PC-9 (cell line): Measurements from ENCODE around the gene NEDD8. TPM values are rescaled to one million over a fixed set of nuclear protein-coding genes. Genes with fewer than 3 reads are reported as not detected.
A peak's percentile ranks its signal among the peaks of the same experiment; 100 is the strongest.

Experiments used
- BruUV-seq: library from RNA; stranded (reverse); fragments of 400-500 nt; replicated peaks from 2 replicates; lab custom pipeline; 2021; lab: Mats Ljungman, UMichigan
- CTCF ChIA-PET: fragments of 300-600 bp; sonication (Branson Sonifier 250); formaldehyde crosslinking; loops from one replicate; lab custom pipeline; 2022; ENCODE audit warnings: antibody characterized with exemption; lab: Charles Lee
- POLR2A ChIA-PET: fragments of 300-600 bp; sonication (Branson Sonifier 250); formaldehyde crosslinking; loops from one replicate; lab custom pipeline; 2022; ENCODE audit warnings: antibody characterized with exemption; ENCODE audit not compliant: unreplicated experiment; lab: Charles Lee
- DNase-seq, 2 experiments: peaks; one replicate each; pipeline versions ENCODE4 v3.0.0 to v3.0.0-alpha.2; 2015 to 2022; ENCODE audit warnings: mixed read lengths in 1 of 2
- H2AFZ ChIP-seq: fragments of 200-600 bp; sonication (generic); 2 replicates; pipeline ENCODE4 v1.8.1; 2017; ENCODE audit warnings: antibody characterized with exemption
- H3F3A ChIP-seq: fragments of 200-600 bp; sonication (generic); 2 replicates; pipeline ENCODE4 v1.8.1; 2017; ENCODE audit warnings: antibody characterized with exemption, mild to moderate bottlenecking, low read depth; ENCODE audit not compliant: insufficient read depth
- H3K27ac ChIP-seq: fragments of 200-600 bp; sonication (generic); 2 replicates; pipeline ENCODE4 v1.6.1; 2016; ENCODE audit warnings: mixed run types
- H3K27me3 ChIP-seq: fragments of 200-600 bp; sonication (generic); 2 replicates; pipeline ENCODE4 v1.6.1; 2016; ENCODE audit warnings: low read depth, mixed run types; ENCODE audit not compliant: insufficient read depth
- H3K36me3 ChIP-seq: fragments of 200-600 bp; sonication (generic); 2 replicates; pipeline ENCODE4 v1.6.1; 2016; ENCODE audit warnings: low read depth, mixed run types
- H3K4me1 ChIP-seq: fragments of 200-600 bp; sonication (generic); replicated peaks from 2 replicates; pipeline ENCODE4 v1.6.1; 2016; ENCODE audit warnings: mixed run types; ENCODE audit not compliant: insufficient read depth
- H3K4me2 ChIP-seq: fragments of 200-600 bp; sonication (generic); 2 replicates; pipeline ENCODE4 v1.6.1; 2017; ENCODE audit warnings: mixed run types
- H3K4me3 ChIP-seq: fragments of 200-600 bp; sonication (generic); 2 replicates; pipeline ENCODE4 v1.6.1; 2016; ENCODE audit warnings: mixed run types
- H3K79me2 ChIP-seq: fragments of 200-600 bp; sonication (generic); 2 replicates; pipeline ENCODE4 v1.6.1; 2017; ENCODE audit warnings: low read depth, mixed run types
- H3K9me2 ChIP-seq: fragments of 200-600 bp; sonication (generic); 2 replicates; pipeline ENCODE4 v1.8.1; 2017; ENCODE audit warnings: mild to moderate bottlenecking; ENCODE audit not compliant: insufficient read depth
- H3K9me3 ChIP-seq: fragments of 200-600 bp; sonication (generic); 2 replicates; pipeline ENCODE4 v1.8.1; 2016; ENCODE audit warnings: low read depth; ENCODE audit not compliant: insufficient read depth
- H4K20me1 ChIP-seq: fragments of 200-600 bp; sonication (generic); 2 replicates; pipeline ENCODE4 v1.8.1; 2017; ENCODE audit not compliant: insufficient read depth
- CTCF ChIP-seq: fragments of 200-600 bp; sonication (generic); conservative IDR thresholded peaks from 2 replicates; pipeline ENCODE4 v1.6.1; 2017; ENCODE audit warnings: mixed run types, antibody characterized with exemption, mild to moderate bottlenecking, moderate library complexity
- EZH2 ChIP-seq: fragments of 200-600 bp; sonication (generic); IDR thresholded peaks from 2 replicates; pipeline ENCODE4 v1.8.0; 2017; ENCODE audit warnings: antibody characterized with exemption, low read depth
- intact Hi-C: fragments of 100-400 bp; cut with micrococcal nuclease; formaldehyde crosslinking; loops from one replicate; pipeline ENCODE4 v1.10.0; 2022; ENCODE audit not compliant: unreplicated experiment
- total RNA-seq: library from RNA; stranded (reverse); gene quantifications from 2 replicates; pipeline ENCODE4 v1.2.3, GENCODE V29; 2021

The NEDD8 gene
- total RNA-seq, 1 experiment from 2014 or later, result 179 TPM

GRCh38 chr14:24234095-24235005, 2.2 kb upstream of the NEDD8 start:
- H3K27me3 ChIP-seq, result no peaks in the 10 kb centered on the region
- no peak overlapping the region for H2AFZ ChIP-seq
- H3K4me3 ChIP-seq, result no peak overlapping the region
- H3F3A ChIP-seq, result peaks cover 8% of the 10 kb centered on the region; the same call in 1 of the 2 replicates
- no peaks in the 10 kb centered on the region for H3K36me3 ChIP-seq
- H4K20me1 ChIP-seq, result no peaks in the 10 kb centered on the region
- peaks cover 12% of the 10 kb centered on the region for H3K4me1 ChIP-seq
- H3K27ac ChIP-seq, result no peak overlapping the region
- H3K4me2 ChIP-seq, result peak overlapping the region; percentile 96
- ChIA-PET POLR2A (interaction anchor here (0.7 kb wide), 1 partner anchor 36 kb away, joined by 4 read pairs; no protein-coding TSS in a partner anchor), CTCF (no interaction called here)
- no TSS peak for BruUV-seq
- H3K9me2 ChIP-seq, result no peaks in the 10 kb centered on the region
- no peak for DNase-seq
- TF ChIP-seq CTCF, result no peak
- TF ChIP-seq EZH2, result no peak
- intact Hi-C loops, result no loop called here
- H3K79me2 ChIP-seq, result peaks cover 47% of the 10 kb centered on the region
- H3K9me3 ChIP-seq, result no peaks in the 10 kb centered on the region

GRCh38 chr14:24233538-24233866, 1.3 kb upstream of the NEDD8 start:
- Histone ChIP-seq H3K4me2 (peak overlapping the region; percentile 96), H3F3A (peaks cover 8% of the 10 kb centered on the region; the same call in 1 of the 2 replicates), H3K9me3 (no peaks in the 10 kb centered on the region), H3K27ac (0 out of 2 replicates have a peak overlapping the region, but pooled peaks have one; percentile 59), H3K4me1 (peaks cover 12% of the 10 kb centered on the region), H3K36me3 (no peaks in the 10 kb centered on the region), H3K9me2 (no peaks in the 10 kb centered on the region), H4K20me1 (no peaks in the 10 kb centered on the region), H2AFZ (0 out of 2 replicates have a peak overlapping the region, but pooled peaks have one; percentile 90), H3K79me2 (peaks cover 53% of the 10 kb centered on the region), H3K27me3 (no peaks in the 10 kb centered on the region), H3K4me3 (peak overlapping the region; percentile 89)
- intact Hi-C loops, result no loop called here
- no peak for DNase-seq
- no TSS peak for BruUV-seq
- ChIA-PET CTCF (no interaction called here), POLR2A (interaction anchor here (0.7 kb wide), 1 partner anchor 37 kb away, joined by 4 read pairs; no protein-coding TSS in a partner anchor)
- TF ChIP-seq CTCF (no peak), EZH2 (no peak)

GRCh38 chr14:24232645-24233537, 724 bp upstream of the NEDD8 start, which contains the start of gene GMPR2:
Gene GMPR2 (plus strand): TSS chr14:24232929. CDS start chr14:24233254, 325 bp downstream.
- H3F3A ChIP-seq, result peaks cover 7% of the 10 kb centered on the region; the same call in 1 of the 2 replicates
- BruUV-seq, result TSS peak; percentile 46
- no peaks in the 10 kb centered on the region for H3K9me2 ChIP-seq
- no peaks in the 10 kb centered on the region for H3K27me3 ChIP-seq
- H3K9me3 ChIP-seq, result no peaks in the 10 kb centered on the region
- H3K4me2 ChIP-seq, result peak within 1 kb of the TSS; percentile 96
- peaks cover 54% of the 10 kb centered on the region for H3K79me2 ChIP-seq
- no peaks in the 10 kb centered on the region for H4K20me1 ChIP-seq
- peak within 1 kb of the TSS; percentile 59 for H3K27ac ChIP-seq
- POLR2A ChIA-PET, result no interaction called here
- CTCF ChIA-PET, result no interaction called here
- TF ChIP-seq EZH2, result no peak
- TF ChIP-seq CTCF, result no peak
- H3K36me3 ChIP-seq, result no peaks in the 10 kb centered on the region
- H3K4me3 ChIP-seq, result peak within 1 kb of the TSS; percentile 89
- peaks cover 12% of the 10 kb centered on the region for H3K4me1 ChIP-seq
- no peak for DNase-seq
- intact Hi-C loops, result no loop called here
- H2AFZ ChIP-seq, result peak within 1 kb of the TSS; percentile 90
